ENCODE data around the gene MYH9.

DNA sequence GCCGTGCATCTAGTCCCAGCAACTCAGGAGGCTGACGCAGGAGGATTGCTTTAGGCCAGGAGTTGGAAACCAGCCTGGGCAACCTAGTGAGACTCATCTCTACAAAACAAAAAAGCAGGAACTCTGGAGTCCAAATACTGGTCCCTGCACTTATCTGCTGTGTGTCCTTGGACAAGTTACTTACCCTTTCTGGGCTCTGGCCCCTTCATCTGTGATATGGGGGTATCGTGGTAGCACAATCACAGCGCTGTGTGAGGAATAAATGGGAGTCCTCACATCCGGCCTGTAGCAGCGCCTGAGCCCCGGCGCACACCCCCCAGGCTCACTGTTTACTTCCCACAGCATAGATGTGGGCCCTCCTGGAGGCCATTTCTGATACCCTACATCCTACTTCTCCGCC, 44.2 kb upstream of the MYH9 start:
- no peak for TF ChIP-seq EZH2 (IDR thresholded peaks at IDR 0.05; ENCODE audit: borderline replicate concordance, low read length)
- TF ChIP-seq, protein P1, sequence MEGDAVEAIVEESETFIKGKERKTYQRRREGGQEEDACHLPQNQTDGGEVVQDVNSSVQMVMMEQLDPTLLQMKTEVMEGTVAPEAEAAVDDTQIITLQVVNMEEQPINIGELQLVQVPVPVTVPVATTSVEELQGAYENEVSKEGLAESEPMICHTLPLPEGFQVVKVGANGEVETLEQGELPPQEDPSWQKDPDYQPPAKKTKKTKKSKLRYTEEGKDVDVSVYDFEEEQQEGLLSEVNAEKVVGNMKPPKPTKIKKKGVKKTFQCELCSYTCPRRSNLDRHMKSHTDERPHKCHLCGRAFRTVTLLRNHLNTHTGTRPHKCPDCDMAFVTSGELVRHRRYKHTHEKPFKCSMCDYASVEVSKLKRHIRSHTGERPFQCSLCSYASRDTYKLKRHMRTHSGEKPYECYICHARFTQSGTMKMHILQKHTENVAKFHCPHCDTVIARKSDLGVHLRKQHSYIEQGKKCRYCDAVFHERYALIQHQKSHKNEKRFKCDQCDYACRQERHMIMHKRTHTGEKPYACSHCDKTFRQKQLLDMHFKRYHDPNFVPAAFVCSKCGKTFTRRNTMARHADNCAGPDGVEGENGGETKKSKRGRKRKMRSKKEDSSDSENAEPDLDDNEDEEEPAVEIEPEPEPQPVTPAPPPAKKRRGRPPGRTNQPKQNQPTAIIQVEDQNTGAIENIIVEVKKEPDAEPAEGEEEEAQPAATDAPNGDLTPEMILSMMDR (conservative IDR thresholded peaks at IDR 0.05 in 1 of 2, IDR thresholded peaks at IDR 0.05 in 1 of 2; ENCODE audit: extremely low read depth in 1 of 2, insufficient read depth in 1 of 2, low read depth in 1 of 2, low read length in 2 of 2), result no peak

All from mammary epithelial cell (primary cell).